Lower lobe of right lung (tissue), 2 donors: ENCODE results near the gene FSTL4. TPM values are rescaled to one million over a fixed set of nuclear protein-coding genes. Genes with fewer than 3 reads are reported as not detected.

Experiments used
- ATAC-seq, 2 donors: fragments of 200-7000 bp; cut with Tn5 transposase; one replicate each; pipeline ENCODE4 v1.9.1; 2020 to 2022; ENCODE audit warnings: mild to moderate bottlenecking in 2 of 2, moderate library complexity in 2 of 2
- DNase-seq: peaks from one replicate; pipeline ENCODE4 v3.0.0-alpha.2; 2020
- H3K27ac ChIP-seq: fragments of 200-600 bp; one replicate; pipeline ENCODE4 v1.8.0; 2022
- H3K27me3 ChIP-seq: fragments of 200-600 bp; one replicate; pipeline ENCODE4 v1.8.0; 2022; ENCODE audit warnings: low read depth
- H3K36me3 ChIP-seq: fragments of 200-600 bp; one replicate; pipeline ENCODE4 v1.8.0; 2022; ENCODE audit warnings: mild to moderate bottlenecking
- H3K4me1 ChIP-seq: fragments of 200-600 bp; one replicate; pipeline ENCODE4 v1.8.0; 2022
- H3K4me3 ChIP-seq: fragments of 200-600 bp; one replicate; pipeline ENCODE4 v1.8.0; 2022; ENCODE audit warnings: mild to moderate bottlenecking
- H3K9me3 ChIP-seq: fragments of 200-600 bp; one replicate; pipeline ENCODE4 v1.8.0; 2022
- CTCF ChIP-seq: fragments of 200-600 bp; IDR thresholded peaks from one replicate; pipeline ENCODE4 v1.8.0; 2022; ENCODE audit warnings: antibody characterized with exemption, mild to moderate bottlenecking
- intact Hi-C: fragments of 100-400 bp; cut with DNase I; formaldehyde crosslinking; loops from one replicate; pipeline ENCODE4 v1.11.0; 2022
- total RNA-seq: library from RNA; stranded (reverse); fragmentation: NEBNext Ultra II Directional; extraction: Animal tissue kit (Norgen Biotek cat#: 25700); gene quantifications from one replicate; pipeline ENCODE4 v1.2.1, GENCODE V29; 2021
- donor health status: DM: no; HTN: yes; CAD: no; lungs with severe emphysema.

Gene FSTL4
- total RNA-seq, 1 donor from 2014 or later = 1.9 TPM

- no peaks in the 10 kb centered on the region for H3K27me3 ChIP-seq
- no peaks in the 10 kb centered on the region for H3K4me1 ChIP-seq
- H3K36me3 ChIP-seq = no peaks in the 10 kb centered on the region
- DNase-seq (no peak), ATAC-seq (no peak)
- H3K4me3 ChIP-seq = no peak overlapping the region
- intact Hi-C loops = no loop called here
- no peak for TF ChIP-seq CTCF
- H3K27ac ChIP-seq = no peak overlapping the region
- no peaks in the 10 kb centered on the region for H3K9me3 ChIP-seq
These were observed 91.2 kb downstream of the FSTL4 start for GRCh38 chr5:133520991-133521706.

DNA sequence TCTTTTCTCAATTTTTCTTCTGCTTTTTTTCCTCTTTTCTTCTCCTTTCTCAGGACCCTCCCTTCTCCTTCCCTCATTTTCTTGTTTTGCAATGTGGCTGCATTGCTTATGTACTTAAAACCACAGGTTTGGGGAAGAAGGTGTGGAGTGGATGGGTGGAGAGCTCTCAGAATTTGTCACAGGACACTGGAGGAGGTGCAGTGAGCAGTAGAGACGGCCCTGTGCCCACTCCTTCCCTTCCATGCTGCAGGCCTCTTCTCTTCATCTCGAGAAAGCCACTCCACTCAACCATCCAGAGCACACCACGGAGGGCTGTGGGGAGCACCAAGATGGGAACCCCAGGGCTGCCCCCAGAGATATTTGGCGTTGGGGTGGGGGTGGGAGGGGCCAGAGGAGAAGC, 92.3 kb downstream of the FSTL4 start:
- intact Hi-C loops = no loop called here
- DNase-seq (no peak), ATAC-seq (peak; percentile 35 to 56)
- H3K36me3 ChIP-seq = no peaks in the 10 kb centered on the region
- no peaks in the 10 kb centered on the region for H3K27me3 ChIP-seq
- H3K9me3 ChIP-seq = no peaks in the 10 kb centered on the region
- no peak overlapping the region for H3K4me3 ChIP-seq
- no peak overlapping the region for H3K27ac ChIP-seq
- TF ChIP-seq CTCF = no peak
- no peaks in the 10 kb centered on the region for H3K4me1 ChIP-seq

DNA sequence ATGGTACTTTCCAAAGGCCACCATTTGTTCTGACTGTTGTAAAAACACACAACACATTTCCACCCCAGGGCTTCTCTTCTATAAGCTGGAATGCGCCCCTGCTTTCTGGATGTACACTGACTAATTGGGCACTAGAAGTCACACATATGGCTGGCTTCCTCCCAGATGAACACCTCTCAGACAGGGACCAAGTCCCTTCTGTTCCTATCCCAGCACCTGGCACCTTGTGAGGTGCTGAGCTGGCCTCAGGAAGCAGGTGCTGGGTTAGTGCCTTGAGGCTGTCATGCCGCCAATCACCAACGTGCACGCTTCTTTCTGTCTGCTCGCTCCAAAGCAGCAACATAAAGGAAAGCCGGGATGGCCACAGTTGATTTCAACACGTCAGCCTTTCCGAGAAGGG, 93.2 kb downstream of the FSTL4 start:
- TF ChIP-seq CTCF = no peak
- DNase-seq (no peak), ATAC-seq (no peak)
- Histone ChIP-seq H3K36me3 (no peaks in the 10 kb centered on the region), H3K4me1 (no peaks in the 10 kb centered on the region), H3K27ac (no peak overlapping the region), H3K9me3 (no peaks in the 10 kb centered on the region), H3K27me3 (no peaks in the 10 kb centered on the region), H3K4me3 (no peak overlapping the region)
- intact Hi-C loops = no loop called here

- no peak for ATAC-seq
These were observed 97.9 kb downstream of the FSTL4 start for GRCh38 chr5:133514456-133514855.

DNA sequence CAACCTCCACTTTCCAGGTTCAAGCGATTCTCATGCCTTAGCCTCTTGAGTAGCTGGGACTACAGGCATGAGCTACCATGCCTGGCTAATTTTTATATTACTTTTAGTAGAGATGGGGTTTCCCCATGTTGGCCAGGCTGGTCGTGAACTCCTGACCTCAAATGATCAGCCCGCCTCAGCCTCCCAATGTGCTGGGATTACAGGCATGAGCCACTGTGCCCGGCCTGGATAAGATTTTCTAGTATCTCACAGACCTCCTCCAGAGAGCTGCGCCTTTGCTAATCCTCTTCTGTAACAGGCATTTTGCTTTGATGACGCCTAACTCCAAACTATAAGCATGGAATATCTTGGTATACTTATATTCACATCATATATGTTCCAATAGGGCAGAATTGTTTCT, 99.4 kb downstream of the FSTL4 start:
- Histone ChIP-seq H3K9me3 (no peaks in the 10 kb centered on the region), H3K27ac (no peak overlapping the region), H3K36me3 (no peaks in the 10 kb centered on the region), H3K27me3 (no peaks in the 10 kb centered on the region), H3K4me1 (peaks cover 14% of the 10 kb centered on the region), H3K4me3 (no peak overlapping the region)
- no peak for TF ChIP-seq CTCF
- DNase-seq (no peak), ATAC-seq (no peak)
- intact Hi-C loops = no loop called here

More at GRCh38 chr5:133514456-133514855, 97.9 kb downstream of the FSTL4 start:
- H3K4me1 ChIP-seq = peaks cover 5% of the 10 kb centered on the region
- no peaks in the 10 kb centered on the region for H3K27me3 ChIP-seq
- H3K4me3 ChIP-seq = no peak overlapping the region
- no peak for DNase-seq
- TF ChIP-seq CTCF = no peak
- no peaks in the 10 kb centered on the region for H3K36me3 ChIP-seq
- intact Hi-C loops = no loop called here
- no peaks in the 10 kb centered on the region for H3K9me3 ChIP-seq
- no peak overlapping the region for H3K27ac ChIP-seq
